Transverse colon (tissue), 4 donors: ENCODE measurements around the gene PITPNC1. TPM values are rescaled to one million over a fixed set of nuclear protein-coding genes. Genes with fewer than 3 reads are reported as not detected.

Experiments
- DNase-seq: peaks from one replicate; pipeline ENCODE4 v3.0.0-alpha.2; 2019
- H3K27ac ChIP-seq, 4 donors: fragments of 200-600 bp; sonication (generic); 2 replicates each; pipeline ENCODE4 v1.5.1; 2016 to 2018; ENCODE audit warnings: inconsistent platforms in 4 of 4
- H3K27me3 ChIP-seq: fragments of 200-600 bp; sonication (generic); 2 replicates; pipeline ENCODE4 v1.5.1; 2017; ENCODE audit warnings: inconsistent platforms
- H3K36me3 ChIP-seq, 4 donors: fragments of 200-600 bp; sonication (generic); 2 replicates each; pipeline ENCODE4 v1.5.1; 2017 to 2019; ENCODE audit warnings: inconsistent platforms in 4 of 4
- H3K4me1 ChIP-seq, 4 donors: fragments of 200-600 bp; sonication (generic); 2 replicates each; pipeline ENCODE4 v1.5.1; 2017 to 2020; ENCODE audit warnings: inconsistent platforms in 4 of 4
- H3K4me3 ChIP-seq, 4 donors: fragments of 200-600 bp; sonication (generic); 1 replicate in 1 of 4; 2 replicates in 3 of 4; pipeline versions ENCODE4 v1.5.1 to v1.6.1; 2017 to 2019; ENCODE audit warnings: inconsistent platforms in 4 of 4
- H3K9me3 ChIP-seq, 2 donors: fragments of 200-600 bp; sonication (generic); 2 replicates each; pipeline ENCODE4 v1.5.1; 2017 to 2019; ENCODE audit warnings: inconsistent platforms in 2 of 2
- EP300 ChIP-seq: sonication (generic); formaldehyde crosslinking; IDR thresholded peaks from one replicate; pipeline ENCODE4 v1.6.1; 2017; ENCODE audit warnings: antibody characterized with exemption, low read depth
- POLR2A ChIP-seq: fragments of 450-650 bp; IDR thresholded peaks from one replicate; pipeline ENCODE4 v1.6.1; 2016; ENCODE audit warnings: antibody characterized with exemption, mild to moderate bottlenecking, moderate library complexity
- POLR2AphosphoS5 ChIP-seq, 3 donors: sonication (generic); formaldehyde crosslinking; IDR thresholded peaks; one replicate each; pipeline ENCODE4 v1.6.1; 2016; ENCODE audit warnings: antibody characterized with exemption in 3 of 3
- WGBS, 2 donors: methylation state at CpG; one replicate each; pipeline ENCODE4 v1.1.5; 2018; ENCODE audit warnings: low coverage in 1 of 2; 5-methylcytosine and 5-hydroxymethylcytosine counted together
- in situ Hi-C, 4 donors: fragments of 200-750 bp; cut with MboI; loops; one replicate each; pipeline versions ENCODE4 v1.15.0 to v1.15.1; 2017; ENCODE audit warnings: low sequenced_read_pairs in 3 of 4, low pct_ligation_motif_present in 1 of 4, low pct_unique_long_range_greater_than_20kb in 1 of 4
- intact Hi-C: fragments of 100-400 bp; cut with DNase I; formaldehyde crosslinking; loops from one replicate; pipeline ENCODE4 v1.15.1; 2023; ENCODE audit warnings: low total_unique reads
- total RNA-seq, 4 donors: library from RNA; depleted of rRNA; stranded (reverse); fragments of >200 nt; gene quantifications; one replicate each; pipeline ENCODE4 v1.1.0, GENCODE V29; 2016
- TF ChIP-seq, protein P1 (sequence below), 5 experiments: fragments of 200-600 bp in 3 of 5; fragments of 450-650 bp in 2 of 5; sonication (generic) in 3 of 5; IDR thresholded peaks; 1 replicate in 2 of 5; 2 replicates in 3 of 5; pipeline ENCODE4 v1.5.1; 2016 to 2017; ENCODE audit warnings: antibody characterized with exemption in 5 of 5, inconsistent platforms in 3 of 5, mild to moderate bottlenecking in 2 of 5, moderate library complexity in 1 of 5

The PITPNC1 gene
- total RNA-seq, 4 donors from 2014 or later = 1.6 to 10.3 (median 4.0) TPM

DNA sequence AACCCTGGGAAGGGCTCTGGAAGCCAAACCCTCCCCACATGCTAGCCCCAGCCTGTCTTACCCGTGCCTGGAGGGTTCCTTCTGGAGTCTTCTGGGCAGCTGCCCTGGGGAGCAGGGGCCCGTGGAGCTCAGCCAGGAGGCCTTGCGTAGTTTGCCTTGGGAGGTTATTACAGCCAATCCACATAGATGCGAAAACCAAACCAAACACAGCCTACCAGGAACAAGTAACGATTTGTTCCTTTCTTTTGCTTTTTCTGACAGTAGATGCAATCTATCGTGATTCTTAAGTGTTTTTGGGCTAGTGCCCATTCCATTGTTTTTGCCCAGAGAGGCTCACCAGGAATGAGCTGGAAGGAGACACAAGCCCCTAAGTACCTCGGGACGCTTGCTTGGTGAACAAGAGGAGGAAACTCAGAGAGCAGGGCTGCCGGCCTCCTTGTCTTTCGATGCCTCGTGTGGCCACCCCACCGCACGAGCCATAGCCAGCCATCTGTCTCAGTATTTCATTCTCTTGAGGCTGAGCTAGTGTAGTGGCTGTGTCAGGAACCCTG is 238.0 kb downstream of the PITPNC1 start:
- no peak overlapping the region for H3K4me3 ChIP-seq
- no peaks in the 10 kb centered on the region for H3K27me3 ChIP-seq
- no peak for DNase-seq
- H3K36me3 ChIP-seq = no peaks in the 10 kb centered on the region
- TF ChIP-seq POLR2A (no peak), EP300 (no peak), POLR2AphosphoS5 (IDR thresholded peaks at IDR 0.05) (no peak)
- TF ChIP-seq, protein P1, sequence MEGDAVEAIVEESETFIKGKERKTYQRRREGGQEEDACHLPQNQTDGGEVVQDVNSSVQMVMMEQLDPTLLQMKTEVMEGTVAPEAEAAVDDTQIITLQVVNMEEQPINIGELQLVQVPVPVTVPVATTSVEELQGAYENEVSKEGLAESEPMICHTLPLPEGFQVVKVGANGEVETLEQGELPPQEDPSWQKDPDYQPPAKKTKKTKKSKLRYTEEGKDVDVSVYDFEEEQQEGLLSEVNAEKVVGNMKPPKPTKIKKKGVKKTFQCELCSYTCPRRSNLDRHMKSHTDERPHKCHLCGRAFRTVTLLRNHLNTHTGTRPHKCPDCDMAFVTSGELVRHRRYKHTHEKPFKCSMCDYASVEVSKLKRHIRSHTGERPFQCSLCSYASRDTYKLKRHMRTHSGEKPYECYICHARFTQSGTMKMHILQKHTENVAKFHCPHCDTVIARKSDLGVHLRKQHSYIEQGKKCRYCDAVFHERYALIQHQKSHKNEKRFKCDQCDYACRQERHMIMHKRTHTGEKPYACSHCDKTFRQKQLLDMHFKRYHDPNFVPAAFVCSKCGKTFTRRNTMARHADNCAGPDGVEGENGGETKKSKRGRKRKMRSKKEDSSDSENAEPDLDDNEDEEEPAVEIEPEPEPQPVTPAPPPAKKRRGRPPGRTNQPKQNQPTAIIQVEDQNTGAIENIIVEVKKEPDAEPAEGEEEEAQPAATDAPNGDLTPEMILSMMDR (IDR thresholded peaks at IDR 0.05) = no peak
- no peaks in the 10 kb centered on the region for H3K4me1 ChIP-seq
- no peak overlapping the region for H3K27ac ChIP-seq
- H3K9me3 ChIP-seq = no peaks in the 10 kb centered on the region
- in situ Hi-C loops (loop anchor here in 1 of 4 donors (25.0 kb wide), 2 partner anchors 128 to 228 kb away; partner anchors contain the start of gene PITPNC1), intact Hi-C loops (no loop called here)
- 60 to 80% methylated on average over 8 to 13 of the region's 13 CpGs for WGBS, 2 donors

GRCh38 chr17:67615736-67616135 is 238.7 kb downstream of the PITPNC1 start:
- H3K36me3 ChIP-seq = no peaks in the 10 kb centered on the region
- WGBS, 2 donors = 92 to 100% methylated on average over 4 to 7 of the region's 7 CpGs
- no peak overlapping the region for H3K27ac ChIP-seq
- DNase-seq = no peak
- no peak overlapping the region for H3K4me3 ChIP-seq
- no peaks in the 10 kb centered on the region for H3K9me3 ChIP-seq
- H3K4me1 ChIP-seq = no peaks in the 10 kb centered on the region
- no peaks in the 10 kb centered on the region for H3K27me3 ChIP-seq
- intact Hi-C loops = no loop called here
- in situ Hi-C loops = loop anchor here in 1 of 4 donors (25.0 kb wide), 2 partner anchors 128 to 228 kb away; partner anchors contain the start of gene PITPNC1
- TF ChIP-seq, protein P1 (IDR thresholded peaks at IDR 0.05) = no peak
- no peak for TF ChIP-seq EP300

GRCh38 chr17:67617304-67617899 is 240.3 kb downstream of the PITPNC1 start:
- Histone ChIP-seq H3K9me3 (no peaks in the 10 kb centered on the region), H3K4me1 (no peaks in the 10 kb centered on the region), H3K36me3 (no peaks in the 10 kb centered on the region), H3K27ac (no peak overlapping the region), H3K4me3 (no peak overlapping the region), H3K27me3 (no peaks in the 10 kb centered on the region)
- in situ Hi-C loops = loop anchor here in 1 of 4 donors (25.0 kb wide), 2 partner anchors 130 to 230 kb away; partner anchors contain the start of gene PITPNC1
- WGBS, 2 donors = 69 to 81% methylated on average over 4 of the region's 4 CpGs
- intact Hi-C loops = no loop called here
- DNase-seq = no peak
- TF ChIP-seq POLR2A = no peak
- no peak for TF ChIP-seq EP300
- TF ChIP-seq POLR2AphosphoS5 (IDR thresholded peaks at IDR 0.05) = no peak
- TF ChIP-seq, protein P1 (IDR thresholded peaks at IDR 0.05) = no peak

DNA sequence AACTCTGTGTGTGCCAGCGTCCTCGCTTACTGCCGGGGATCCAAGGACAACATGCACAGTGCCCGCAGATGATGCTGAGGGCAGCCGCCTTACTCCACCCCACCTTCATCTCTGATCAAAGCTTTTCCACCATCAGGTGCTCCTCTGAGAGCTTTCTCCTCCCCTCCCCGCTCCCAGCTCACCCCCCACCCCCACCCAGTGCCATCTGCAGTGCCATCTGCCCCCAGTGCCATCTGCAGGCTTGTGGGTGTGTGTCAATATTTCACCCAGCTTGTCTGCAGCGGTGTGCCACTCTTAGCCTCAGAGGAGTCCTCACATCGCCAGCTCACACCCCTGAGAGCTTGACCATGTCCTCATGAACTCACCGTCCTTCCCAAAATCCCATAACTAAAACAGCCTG is 242.5 kb downstream of the PITPNC1 start:
- Histone ChIP-seq H3K36me3 (no peaks in the 10 kb centered on the region), H3K27me3 (no peaks in the 10 kb centered on the region), H3K9me3 (no peaks in the 10 kb centered on the region), H3K4me1 (no peaks in the 10 kb centered on the region), H3K27ac (no peak overlapping the region), H3K4me3 (no peak overlapping the region)
- in situ Hi-C loops (loop anchor here in 1 of 4 donors (25.0 kb wide), 2 partner anchors 132 to 232 kb away; partner anchors contain the start of gene PITPNC1), intact Hi-C loops (no loop called here)
- TF ChIP-seq, protein P1 (IDR thresholded peaks at IDR 0.05) = no peak
- TF ChIP-seq POLR2AphosphoS5 (IDR thresholded peaks at IDR 0.05) (no peak), POLR2A (no peak)
- no peak for DNase-seq
- WGBS, 2 donors = 93% methylated on average over 9 of the region's 9 CpGs; no CpG with 5 or more reads in 1 of the 2 donors
